ENCODE data around the gene FBXW7. TPM values are rescaled to one million over a fixed set of nuclear protein-coding genes. Genes with fewer than 3 reads are reported as not detected.

The FBXW7 gene
- total RNA-seq, 3 donors from 2014 or later (not counting 1 experiment from before 2014, with no cell fraction given), result 172 to 202 (median 175) TPM

GRCh38 chr4:152468408-152468807 is 67.5 kb downstream of the FBXW7 start:
- DNase-seq (no peak), ATAC-seq (no peak)
- Mint-ChIP-seq H3K36me3 (no peaks in the 10 kb centered on the region), H3K27me3 (ENCODE audit: low read depth in 2 of 2) (no peaks in the 10 kb centered on the region), H3K9me3 (no peaks in the 10 kb centered on the region), H3K4me3 (no peak overlapping the region), H3K4me1 (peaks cover 24 to 33% of the 10 kb centered on the region in 2 donors), H3K27ac (no peak overlapping the region)
- no peak overlapping the region for H3K4me3 ChIP-seq (ENCODE audit: low read length)
- H3K9me3 ChIP-seq (ENCODE audit: control insufficient read depth, insufficient read depth, low read length), result no peaks in the 10 kb centered on the region
- WGBS (ENCODE audit: insufficient coverage), result no CpG with 5 or more reads among the region's 1 CpG
- H3K4me1 ChIP-seq (ENCODE audit: control insufficient read depth, insufficient read depth, low read length), result no peaks in the 10 kb centered on the region
- intact Hi-C loops (cut with micrococcal nuclease), result no loop called here
- no peaks in the 10 kb centered on the region for H3K36me3 ChIP-seq (ENCODE audit: control insufficient read depth, insufficient read depth, low read length)
- H3K27me3 ChIP-seq (ENCODE audit: control insufficient read depth, insufficient read depth, low read length), result no peaks in the 10 kb centered on the region
- no peak overlapping the region for H3K27ac ChIP-seq (ENCODE audit: low read length)
- no peak for TF ChIP-seq CTCF (IDR thresholded peaks at IDR 0.05)

- intact Hi-C loops (cut with micrococcal nuclease), result no loop called here
- 90% methylated on average over 4 of the region's 4 CpGs for WGBS (ENCODE audit: insufficient coverage)
- Histone ChIP-seq H3K4me1 (ENCODE audit: control insufficient read depth, insufficient read depth, low read length) (peaks cover 8% of the 10 kb centered on the region), H3K27me3 (ENCODE audit: control insufficient read depth, insufficient read depth, low read length) (no peaks in the 10 kb centered on the region), H3K36me3 (ENCODE audit: control insufficient read depth, insufficient read depth, low read length) (no peaks in the 10 kb centered on the region), H3K4me3 (ENCODE audit: low read length) (no peak overlapping the region), H3K27ac (ENCODE audit: low read length) (no peak overlapping the region), H3K9me3 (ENCODE audit: control insufficient read depth, insufficient read depth, low read length) (no peaks in the 10 kb centered on the region)
- Mint-ChIP-seq H3K36me3 (no peaks in the 10 kb centered on the region), H3K4me1 (peaks cover 36 to 42% of the 10 kb centered on the region in 2 donors), H3K9me3 (no peaks in the 10 kb centered on the region), H3K27ac (peak overlapping the region; percentile 15 to 62), H3K4me3 (no peak overlapping the region), H3K27me3 (ENCODE audit: low read depth in 2 of 2) (no peaks in the 10 kb centered on the region)
- TF ChIP-seq CTCF (IDR thresholded peaks at IDR 0.05), result no peak
- DNase-seq (no peak), ATAC-seq (no peak)
Measured at GRCh38 chr4:152467101-152467500, 68.8 kb downstream of the FBXW7 start.

GRCh38 chr4:152464030-152464823 is 71.7 kb downstream of the FBXW7 start:
- no peaks in the 10 kb centered on the region for H3K36me3 ChIP-seq (ENCODE audit: control insufficient read depth, insufficient read depth, low read length)
- peak overlapping the region; percentile 1 for H3K4me3 Mint-ChIP-seq
- H3K4me3 ChIP-seq (ENCODE audit: low read length), result no peak overlapping the region
- H3K36me3 Mint-ChIP-seq, result no peaks in the 10 kb centered on the region
- no peaks in the 10 kb centered on the region for H3K9me3 ChIP-seq (ENCODE audit: control insufficient read depth, insufficient read depth, low read length)
- TF ChIP-seq CTCF (IDR thresholded peaks at IDR 0.05), result no peak
- H3K27me3 ChIP-seq (ENCODE audit: control insufficient read depth, insufficient read depth, low read length), result no peaks in the 10 kb centered on the region
- ATAC-seq (no peak), DNase-seq (no peak)
- peaks cover 15% of the 10 kb centered on the region for H3K4me1 ChIP-seq (ENCODE audit: control insufficient read depth, insufficient read depth, low read length)
- 18% methylated on average over 3 of the region's 5 CpGs for WGBS (ENCODE audit: insufficient coverage)
- peaks cover 56 to 62% of the 10 kb centered on the region in 2 donors for H3K4me1 Mint-ChIP-seq
- no peaks in the 10 kb centered on the region for H3K27me3 Mint-ChIP-seq (ENCODE audit: low read depth in 2 of 2)
- intact Hi-C loops (cut with micrococcal nuclease), result no loop called here
- no peak overlapping the region for H3K27ac ChIP-seq (ENCODE audit: low read length)
- H3K9me3 Mint-ChIP-seq, result no peaks in the 10 kb centered on the region
- peak overlapping the region; percentile 17 to 31 for H3K27ac Mint-ChIP-seq
